ENCODE data around the gene LCNL1.

DNA sequence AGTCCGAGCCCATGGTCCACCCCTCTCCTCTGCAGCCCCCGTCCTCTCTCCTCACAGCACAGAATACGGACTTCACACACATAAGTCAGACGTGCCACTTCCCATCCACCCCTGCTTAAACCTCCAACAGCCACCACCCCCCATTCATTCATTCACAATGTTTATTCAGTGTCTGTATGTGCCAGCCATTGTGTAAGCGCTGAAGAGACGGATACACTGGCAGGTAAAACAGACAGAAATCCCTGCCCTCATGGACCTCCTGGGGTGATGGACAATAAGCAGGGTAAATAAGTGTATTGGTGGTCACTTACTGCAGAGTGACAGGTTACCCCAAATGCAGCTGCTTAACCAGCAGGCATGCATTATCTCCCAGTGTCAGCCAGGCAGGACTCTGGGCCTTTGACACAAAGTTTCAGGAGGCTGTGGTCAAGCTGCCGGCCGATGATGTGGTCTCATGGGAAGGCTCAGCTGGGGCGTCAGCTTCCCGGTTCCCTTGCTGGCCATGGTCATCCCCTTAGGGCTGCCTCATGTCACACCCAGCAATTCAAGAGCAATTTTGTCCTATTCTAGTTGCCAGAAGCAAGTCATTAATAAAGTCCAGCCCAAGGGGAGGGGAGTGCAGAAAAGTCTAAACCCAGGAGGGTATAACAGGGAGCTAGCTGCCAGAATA lies 7.6 kb downstream of the LCNL1 start:
- no peak for TF ChIP-seq POLR2A (IDR thresholded peaks at IDR 0.05)
- TF ChIP-seq, protein P1, sequence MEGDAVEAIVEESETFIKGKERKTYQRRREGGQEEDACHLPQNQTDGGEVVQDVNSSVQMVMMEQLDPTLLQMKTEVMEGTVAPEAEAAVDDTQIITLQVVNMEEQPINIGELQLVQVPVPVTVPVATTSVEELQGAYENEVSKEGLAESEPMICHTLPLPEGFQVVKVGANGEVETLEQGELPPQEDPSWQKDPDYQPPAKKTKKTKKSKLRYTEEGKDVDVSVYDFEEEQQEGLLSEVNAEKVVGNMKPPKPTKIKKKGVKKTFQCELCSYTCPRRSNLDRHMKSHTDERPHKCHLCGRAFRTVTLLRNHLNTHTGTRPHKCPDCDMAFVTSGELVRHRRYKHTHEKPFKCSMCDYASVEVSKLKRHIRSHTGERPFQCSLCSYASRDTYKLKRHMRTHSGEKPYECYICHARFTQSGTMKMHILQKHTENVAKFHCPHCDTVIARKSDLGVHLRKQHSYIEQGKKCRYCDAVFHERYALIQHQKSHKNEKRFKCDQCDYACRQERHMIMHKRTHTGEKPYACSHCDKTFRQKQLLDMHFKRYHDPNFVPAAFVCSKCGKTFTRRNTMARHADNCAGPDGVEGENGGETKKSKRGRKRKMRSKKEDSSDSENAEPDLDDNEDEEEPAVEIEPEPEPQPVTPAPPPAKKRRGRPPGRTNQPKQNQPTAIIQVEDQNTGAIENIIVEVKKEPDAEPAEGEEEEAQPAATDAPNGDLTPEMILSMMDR (IDR thresholded peaks at IDR 0.05): no peak

Measured in Peyer's patch (tissue), 4 donors.